Activated CD8-positive, alpha-beta memory T cell treated with anti-CD3 and anti-CD28 coated beads, Interleukin-2, amount 50 U/mL, for 4 hours (primary cell): ENCODE results near the gene EYA2.

Source experiments
- DNase-seq: peaks from one replicate; pipeline ENCODE4 v3.0.0-alpha.2; 2020

Gene EYA2

DNA sequence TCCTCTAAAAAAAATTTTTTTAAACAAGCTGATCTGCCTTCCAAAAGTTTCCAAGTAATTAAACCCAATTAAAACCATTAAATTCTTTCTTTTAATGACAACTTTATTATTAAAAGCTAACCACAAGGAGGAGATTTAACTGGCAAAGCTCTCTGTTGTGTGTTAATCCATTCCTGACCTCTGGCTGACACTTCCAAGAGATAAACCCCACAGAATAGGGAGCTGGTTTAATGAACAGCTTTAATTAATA lies 230.8 kb downstream of the EYA2 start:
- DNase-seq, result no peak

DNA sequence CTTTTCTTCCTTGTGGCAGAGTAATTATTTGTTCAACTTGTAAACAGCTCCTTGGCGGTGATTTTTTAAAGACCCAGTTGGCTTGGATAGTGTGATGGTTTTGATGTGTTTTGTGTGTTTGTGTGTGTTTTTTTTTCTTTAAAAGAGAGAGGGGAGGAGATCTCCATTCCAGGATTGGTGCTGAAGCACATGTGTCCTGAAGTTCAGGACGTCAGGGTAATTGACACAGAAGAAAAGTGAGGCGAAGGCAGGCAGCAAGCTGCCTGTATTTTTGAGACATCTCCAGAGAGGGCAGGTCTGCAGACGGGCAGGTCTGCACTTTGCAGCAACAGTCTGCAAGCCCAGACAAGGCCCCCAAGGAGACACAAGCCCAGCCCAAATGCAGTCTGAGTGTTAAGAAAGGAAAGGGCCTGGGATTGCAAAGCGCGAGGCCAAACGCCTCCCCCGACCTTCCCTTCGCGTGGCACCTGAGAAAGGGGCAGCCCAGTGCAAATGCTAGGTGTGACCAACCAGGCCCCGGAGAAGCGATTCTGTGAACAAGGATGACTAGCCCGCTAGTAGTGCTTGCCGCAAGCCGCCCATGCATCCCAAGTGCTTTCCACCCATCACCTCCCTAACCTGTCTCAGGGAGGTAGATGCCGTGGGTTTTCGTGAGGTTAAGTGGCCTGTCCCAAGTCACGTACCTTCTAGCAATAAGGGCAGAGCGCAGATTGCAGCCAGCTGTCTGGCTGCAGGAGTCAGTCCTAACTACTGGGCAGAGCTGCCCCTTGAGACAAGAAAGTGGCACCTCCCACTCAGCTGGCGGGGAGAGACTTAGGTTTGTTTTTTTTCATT lies 231.3 kb downstream of the EYA2 start:
- DNase-seq, result no peak

DNA sequence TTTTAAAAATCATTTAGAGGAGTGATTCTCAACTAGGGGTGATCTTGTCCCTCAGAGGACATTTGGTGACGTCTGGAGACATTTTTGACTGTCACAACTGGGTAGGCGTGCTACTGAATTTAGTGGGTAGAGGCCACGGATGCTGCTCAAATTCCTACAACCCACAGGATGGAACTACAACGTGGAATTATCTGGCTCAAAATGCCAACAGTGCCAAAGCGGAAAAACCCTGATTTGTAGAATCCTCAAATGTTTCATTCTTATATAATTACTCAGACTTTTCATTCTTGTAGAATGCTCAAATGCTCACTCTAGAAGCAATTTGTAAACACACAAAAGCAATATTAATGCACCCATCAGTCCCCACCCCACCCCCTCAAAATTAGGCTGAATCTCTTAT lies 232.1 kb downstream of the EYA2 start:
- no peak for DNase-seq

DNA sequence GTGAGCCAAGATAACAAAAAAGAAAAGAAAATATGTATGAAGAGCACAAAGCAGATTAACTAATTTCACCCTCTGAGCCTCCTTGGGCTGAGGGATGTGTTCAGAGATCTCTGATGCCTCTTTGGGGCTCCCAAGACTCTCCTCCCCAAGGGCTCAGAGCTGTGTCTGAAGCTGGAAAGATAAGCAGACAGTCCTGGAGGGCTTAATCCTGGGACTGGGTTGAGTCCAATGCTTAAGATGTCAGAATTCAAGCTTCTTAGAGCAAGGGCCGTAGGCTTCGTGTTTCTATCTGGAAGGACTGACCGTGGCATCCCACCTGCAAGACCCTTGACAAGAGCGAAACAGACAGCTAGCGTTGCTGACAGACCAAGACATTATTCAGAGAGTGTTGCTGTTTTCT lies 232.9 kb downstream of the EYA2 start:
- no peak for DNase-seq

DNA sequence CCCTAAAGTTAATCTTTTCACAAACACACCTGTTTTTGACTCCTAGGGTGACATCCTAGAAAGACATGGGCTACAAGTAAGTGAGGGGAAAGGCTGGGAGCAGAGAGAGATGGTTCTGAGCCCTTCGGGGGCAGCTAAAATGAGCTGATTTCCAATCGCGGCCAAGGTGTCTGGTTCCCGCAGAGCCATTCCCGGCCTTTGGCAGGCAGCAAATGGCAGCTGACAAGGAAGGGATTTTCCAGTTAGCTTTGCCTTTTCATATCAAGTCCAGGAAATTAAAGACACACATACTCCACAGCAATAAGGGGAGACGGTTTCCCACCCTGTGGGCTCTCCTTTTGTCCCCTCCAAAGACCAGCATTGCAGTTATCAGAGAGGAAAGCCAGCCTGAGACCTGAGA lies 233.4 kb downstream of the EYA2 start:
- no peak for DNase-seq

DNA sequence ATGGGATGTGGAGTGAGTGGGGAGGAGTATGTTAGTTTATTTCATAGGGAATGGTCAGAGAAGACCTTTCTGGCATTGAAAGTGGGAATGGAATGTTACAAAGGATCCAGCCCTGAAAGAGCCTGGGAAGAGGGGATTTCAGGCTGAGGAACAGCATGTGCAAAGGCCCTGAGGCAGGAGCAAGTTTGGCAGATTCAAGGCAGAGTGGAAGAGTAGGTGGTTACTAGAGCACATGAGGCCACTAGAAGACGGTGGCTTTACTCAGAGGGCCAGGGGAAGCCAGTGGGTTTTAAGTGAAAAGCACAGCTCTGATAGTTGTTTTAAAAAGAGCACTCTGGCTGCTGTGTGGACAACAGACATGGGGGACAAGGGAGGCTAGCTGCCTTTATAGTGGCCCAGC lies 234.7 kb downstream of the EYA2 start:
- DNase-seq, result no peak

DNA sequence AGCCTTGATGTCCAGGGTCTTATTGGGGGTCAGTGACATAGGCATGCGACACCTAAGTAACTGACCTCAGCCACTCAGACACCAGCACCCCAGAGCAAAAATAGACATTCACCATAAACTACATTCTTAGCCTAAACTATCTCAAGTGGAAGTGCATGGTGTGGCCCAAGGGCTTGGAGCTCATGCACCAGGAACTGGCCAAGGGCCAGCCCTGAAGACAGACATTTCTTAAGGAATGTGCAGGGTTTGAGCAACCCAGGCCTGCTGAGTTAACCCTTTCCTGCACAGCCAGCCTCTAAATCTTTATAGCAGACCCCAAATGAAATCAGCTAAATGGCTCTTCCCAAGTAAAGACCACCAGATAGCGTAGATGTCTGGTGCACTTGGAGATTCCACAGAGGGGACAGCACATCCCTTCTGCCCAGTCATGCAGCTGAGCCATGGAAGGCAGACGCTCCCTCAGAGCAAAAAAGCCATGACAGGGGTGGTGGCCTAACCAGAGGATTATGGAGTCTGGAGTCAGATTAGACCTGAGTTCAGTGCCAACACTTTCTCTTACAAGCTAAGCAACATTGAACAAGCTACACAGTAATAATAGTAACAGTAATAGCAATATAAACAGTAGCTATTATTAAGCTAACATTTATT lies 239.3 kb downstream of the EYA2 start:
- no peak for DNase-seq

DNA sequence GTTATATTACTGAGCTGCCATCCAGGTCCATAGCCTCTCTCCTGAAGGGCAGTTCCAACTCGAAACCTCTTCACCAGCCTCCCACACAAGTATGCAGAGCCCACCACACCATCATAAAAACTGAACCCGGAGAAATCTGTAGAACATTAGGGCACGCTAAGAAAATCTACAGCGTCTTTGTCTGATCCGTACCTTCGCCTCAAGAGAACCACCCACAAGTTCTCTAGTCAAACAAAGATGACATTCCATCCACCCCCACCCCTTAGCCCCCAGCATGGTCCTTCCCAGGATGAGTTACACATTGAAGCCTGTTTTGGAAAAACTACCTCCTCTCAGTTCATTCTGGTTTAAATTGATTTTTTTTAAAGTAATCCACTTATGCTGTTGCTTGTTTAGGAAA lies 242.1 kb downstream of the EYA2 start:
- DNase-seq, result no peak

DNA sequence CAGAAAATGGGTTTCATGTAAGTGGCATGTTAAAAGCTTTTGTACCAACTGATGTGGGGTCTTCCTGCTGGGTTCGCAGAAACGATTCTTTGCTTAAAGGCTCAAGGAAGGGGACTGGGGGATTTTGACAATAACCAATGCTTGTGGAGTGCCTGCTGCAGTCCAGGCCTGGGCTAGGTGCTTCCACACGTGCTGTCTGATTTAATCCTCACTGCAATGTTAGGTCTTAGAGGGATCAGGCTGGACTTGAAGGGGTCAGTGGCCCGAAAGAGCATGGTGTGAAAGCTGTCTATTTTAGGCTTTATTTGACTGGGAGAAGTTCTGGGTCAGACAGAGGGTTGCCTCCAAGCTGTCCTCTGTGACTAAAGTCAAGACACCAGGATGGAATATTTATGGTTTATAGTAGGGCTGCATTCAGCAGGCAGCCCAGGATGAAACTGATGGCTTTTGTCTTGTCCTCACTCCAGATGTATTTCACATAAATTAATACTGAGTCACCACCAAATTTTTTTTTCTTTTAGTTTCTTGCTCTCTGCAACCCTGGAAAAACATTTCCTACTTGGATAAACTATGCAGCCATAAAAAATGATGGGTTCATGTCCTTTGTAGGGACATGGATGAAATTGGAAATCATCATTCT lies 242.7 kb downstream of the EYA2 start:
- DNase-seq, result no peak

DNA sequence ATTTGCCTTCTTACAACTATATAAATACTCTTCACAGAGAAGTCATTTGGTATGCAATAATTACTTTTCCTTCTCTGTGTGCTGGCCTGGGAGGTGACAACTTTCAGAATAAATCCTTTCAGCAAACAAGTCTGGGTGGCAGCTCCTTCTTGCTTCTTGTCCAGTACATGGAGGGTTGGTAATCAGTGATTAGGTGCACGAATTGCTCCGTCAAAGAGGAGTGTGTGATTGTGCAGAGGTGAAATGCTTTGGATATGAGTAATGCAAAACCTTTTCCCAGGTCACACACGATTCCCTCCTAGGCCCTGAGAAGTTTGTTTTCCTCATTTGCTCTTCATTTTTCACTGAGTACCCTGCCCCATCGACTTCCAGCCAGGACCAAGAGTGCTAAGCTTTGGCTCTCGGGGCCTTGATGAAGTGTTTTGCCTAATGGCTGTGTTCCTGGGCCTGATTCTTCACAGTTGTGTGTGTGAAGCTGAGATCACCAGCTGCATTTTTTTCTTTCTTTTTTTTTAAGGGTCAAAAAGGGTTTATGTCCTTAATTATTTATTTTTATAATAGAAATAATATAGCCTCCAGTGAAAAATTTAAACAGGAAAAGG lies 245.4 kb downstream of the EYA2 start:
- no peak for DNase-seq

DNA sequence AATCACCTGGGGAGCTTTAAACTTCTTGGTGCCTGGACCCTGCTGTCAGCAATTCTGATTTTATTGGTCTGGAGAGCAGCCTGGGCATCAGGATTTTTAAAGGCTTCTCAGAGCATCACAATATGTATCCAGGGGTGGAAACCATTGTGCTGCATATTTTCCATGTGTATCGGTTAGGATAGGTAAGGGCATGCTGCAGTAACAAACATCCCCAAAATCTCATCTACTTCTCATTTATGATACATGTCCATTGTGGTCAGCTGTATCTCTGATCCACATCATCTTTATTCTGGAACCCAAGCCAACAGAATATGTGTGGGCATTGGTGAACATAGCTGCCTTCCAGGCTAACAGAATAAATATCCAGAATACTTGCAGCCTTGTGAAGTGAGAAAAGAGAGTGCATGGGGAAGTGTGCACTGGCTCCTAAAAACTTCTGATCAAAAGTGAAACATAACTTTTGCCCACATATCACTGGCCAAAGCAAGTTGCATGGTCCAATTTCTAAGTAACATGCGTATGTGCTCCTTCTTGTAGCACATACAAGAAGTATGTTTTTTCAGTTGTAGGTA lies 246.8 kb downstream of the EYA2 start:
- no peak for DNase-seq

DNA sequence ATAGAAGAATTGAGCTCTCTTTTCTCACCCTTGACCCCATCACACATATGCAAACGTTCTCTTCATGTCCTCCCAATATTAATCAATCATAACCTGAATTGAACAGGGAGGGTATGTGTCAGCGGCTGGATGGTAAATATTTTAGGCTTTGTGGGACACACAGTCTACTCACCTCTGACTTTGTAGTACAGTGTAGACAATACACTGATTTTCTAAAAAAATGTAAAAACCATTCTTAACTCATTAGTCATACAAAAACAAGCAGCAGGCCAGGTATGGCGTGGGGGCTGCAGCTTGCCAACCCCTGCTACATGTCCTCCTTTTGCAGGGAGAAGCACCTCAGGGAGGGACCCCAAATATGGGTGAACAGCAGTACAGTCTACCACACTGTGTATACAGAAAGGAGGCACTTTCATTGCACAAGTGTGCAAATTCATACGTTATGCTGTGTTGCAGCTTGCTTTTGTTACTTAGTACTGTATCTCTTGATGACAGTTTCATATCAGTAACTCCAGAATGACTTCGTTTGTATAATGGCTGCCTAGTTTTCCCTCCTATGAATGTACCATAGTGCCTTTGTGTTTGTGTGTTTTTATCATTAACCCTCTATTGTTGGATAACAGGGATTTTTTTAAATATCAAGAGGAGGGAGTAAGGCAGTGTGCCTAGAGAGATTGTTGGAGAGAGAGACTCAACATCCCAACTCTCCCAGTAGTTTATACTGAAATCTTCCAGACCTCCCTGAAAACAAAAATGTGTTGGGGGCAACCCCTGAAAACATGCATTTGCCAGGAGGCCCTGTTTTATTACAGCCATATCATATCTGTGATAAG lies 247.5 kb downstream of the EYA2 start:
- no peak for DNase-seq

DNA sequence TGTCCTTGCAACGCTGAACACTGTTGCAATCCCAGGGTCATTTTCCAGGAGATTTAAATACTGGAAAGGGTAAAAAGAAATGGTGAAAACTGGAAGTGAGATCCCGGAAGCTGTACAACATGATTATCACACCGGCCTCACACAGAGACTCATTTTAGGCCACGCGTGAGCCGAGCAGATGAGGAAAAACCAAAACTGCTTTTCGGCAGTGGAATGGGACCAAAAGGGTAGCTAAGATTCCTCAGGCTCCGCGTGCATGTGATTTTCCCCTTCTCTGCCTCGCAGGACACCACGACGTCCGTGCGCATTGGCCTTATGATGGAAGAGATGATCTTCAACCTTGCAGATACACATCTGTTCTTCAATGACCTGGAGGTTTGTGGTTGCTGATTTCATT lies 248.1 kb downstream of the EYA2 start:
- no peak for DNase-seq

DNA sequence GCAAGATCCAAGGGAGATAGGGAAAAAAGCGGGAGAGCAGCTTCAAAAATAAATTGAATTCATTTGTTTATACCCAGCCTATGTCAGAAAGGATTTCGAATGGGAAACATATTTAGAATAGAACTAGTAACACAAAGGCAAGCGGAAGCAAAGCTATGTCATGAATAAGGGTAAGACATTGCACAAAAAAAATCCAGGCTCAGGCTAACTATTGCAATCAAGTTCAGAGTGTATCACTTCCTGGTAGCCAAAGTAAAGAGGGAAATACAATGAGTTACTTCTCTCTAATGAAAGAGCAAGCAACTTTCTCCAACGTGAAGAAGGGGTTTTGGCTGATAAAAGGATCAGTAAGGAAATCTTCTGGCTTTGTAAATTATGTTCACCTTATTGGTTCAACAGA lies 249.0 kb downstream of the EYA2 start:
- no peak for DNase-seq

DNA sequence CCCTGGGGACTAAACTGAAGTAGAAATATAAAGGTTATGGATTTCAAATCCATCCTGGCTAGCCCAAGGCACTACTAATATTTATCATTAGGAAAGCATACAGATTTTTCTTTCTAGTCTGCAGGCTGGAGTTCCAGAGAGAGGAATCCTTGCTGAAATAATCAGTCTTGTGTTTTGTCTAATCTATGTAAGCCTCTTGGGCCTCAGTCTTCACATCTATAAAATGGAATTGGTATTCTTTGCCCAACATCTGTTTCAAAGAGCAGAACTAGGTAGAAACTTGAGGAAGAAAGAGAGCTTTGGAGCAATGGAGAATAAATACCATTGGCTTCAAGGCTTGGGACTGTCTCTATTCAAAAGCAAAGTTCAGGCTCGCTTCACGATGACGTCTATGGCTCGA lies 249.8 kb downstream of the EYA2 start:
- no peak for DNase-seq

DNA sequence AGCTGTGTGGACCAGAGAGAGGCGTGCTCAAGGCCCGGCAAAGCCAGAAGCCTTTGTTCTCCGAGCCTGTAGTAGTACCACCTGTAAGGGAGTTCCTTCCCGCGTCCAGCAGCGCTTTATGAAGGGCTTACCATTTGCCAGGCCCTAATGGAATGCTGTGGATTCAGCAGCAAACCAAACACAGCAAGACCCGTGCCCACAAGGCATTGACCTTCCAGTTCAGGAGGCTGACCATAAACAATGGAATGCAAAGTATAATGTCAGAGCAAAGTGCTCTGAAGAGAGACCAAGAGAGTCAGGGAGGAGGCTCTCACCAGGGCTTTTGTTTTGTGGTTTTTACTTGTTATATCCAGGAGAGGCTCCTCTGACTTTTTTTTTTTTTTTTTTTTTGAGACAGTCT lies 252.0 kb downstream of the EYA2 start:
- no peak for DNase-seq

DNA sequence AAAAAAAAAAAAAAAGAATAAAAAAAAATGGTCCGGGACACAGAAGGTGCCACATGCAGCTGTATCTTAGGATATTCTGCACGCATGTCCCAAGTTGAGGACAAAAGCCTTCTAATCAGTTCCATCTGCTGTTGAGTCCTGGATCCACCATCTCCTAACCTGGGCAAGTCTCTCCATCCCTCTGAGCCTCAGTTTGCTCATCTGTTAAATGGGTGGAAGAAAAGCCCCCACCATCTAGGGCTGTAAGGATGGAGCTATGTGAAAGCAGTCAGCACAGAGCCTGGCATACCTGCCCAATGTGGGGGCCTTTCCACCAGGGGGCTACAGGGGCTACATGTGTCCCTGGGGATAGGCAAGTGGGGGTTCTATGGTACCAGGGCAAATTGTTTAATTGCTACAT lies 253.4 kb downstream of the EYA2 start:
- DNase-seq, result no peak

DNA sequence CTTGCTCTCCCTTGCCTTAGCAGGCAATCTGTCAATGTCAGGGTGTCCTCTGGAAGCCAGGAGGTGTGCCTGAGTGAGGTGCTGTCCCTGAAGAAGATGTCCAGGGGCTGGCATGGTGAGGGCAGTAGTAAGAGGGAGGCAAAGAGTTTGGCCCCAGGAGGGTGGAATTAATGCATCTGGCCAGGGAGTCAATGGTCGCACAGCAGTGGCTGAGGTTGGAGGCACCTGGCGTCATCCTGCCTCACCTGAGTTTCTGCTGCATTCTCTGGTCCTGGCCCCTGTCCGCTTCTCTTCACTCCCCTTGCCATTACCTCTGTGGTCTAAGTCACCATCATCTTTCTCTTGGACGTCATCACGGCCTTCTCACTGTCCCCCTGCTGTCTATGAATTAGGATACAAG lies 255.3 kb downstream of the EYA2 start:
- no peak for DNase-seq

DNA sequence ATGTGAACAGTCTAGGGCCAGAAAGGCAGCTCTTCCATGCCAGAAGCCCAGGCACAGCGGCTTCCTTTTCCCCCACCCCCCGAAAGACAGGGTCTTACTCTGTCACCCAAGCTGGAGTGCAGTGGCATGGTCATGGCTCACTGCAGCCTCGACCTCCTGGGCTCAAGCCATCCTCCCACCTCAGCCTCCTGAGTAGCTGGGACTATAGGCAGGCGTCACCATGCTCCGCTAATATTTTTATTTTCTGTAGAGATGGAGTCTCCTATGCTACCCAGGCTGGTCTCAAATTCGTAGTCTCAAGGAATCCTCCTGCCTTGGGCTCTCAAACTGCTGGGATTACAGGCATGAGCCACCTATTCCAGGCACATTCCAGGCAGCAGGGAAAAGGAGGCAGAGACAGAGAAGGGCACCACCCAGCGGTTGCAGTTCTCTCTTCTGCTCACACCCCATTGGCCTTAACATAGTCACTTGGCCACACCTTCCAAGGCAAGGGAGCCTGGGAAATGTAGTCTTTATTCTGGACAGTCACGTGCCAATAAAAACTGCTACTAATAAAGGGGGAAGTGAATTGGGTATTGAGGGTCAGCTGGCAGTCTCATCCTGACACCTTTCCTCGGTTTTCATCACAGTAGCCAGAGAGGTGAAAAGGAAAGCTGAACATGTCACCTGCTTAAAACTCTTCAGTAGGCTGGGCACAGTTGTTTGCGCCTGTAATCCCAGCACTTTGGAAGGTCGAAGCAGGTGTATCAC lies 255.9 kb downstream of the EYA2 start:
- no peak for DNase-seq

DNA sequence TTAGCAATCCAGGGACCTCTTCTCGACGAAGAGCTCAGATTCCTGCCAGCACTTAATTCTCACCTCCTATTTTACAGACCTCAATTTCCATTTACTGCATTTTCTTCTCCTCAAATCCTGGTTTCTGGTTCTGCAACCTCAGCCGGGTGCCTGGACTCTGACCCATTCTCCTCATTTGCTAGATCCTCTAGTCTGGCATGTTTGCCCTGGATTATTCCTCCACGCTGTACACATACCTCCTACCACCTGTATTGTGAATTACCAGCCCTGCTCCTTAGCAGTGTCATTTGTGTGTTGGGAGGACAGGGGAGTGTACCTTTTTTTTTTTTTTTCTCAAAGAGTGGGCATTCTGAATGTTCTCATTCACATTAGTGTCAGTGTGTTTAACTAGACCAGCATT lies 257.4 kb downstream of the EYA2 start:
- no peak for DNase-seq

DNA sequence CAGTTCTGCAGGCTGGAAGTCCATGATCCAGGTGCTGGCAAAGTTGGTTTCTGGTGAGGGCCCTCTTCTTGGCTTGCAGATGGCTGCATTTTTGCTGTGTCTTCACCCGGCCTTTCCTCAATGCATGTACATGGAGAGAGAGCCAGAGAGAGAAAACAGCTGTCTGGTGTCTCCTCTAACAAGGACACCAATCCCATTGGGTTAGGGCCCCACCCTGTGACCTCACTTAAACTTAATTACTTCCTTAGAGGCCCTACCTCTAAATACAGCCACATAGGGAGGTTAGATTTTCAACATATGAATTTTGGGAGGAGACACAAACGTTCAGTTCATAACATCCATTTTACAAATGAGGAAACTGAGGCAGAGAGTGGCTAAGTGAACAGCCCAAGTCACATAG lies 259.4 kb downstream of the EYA2 start:
- DNase-seq, result no peak
